HG03196 (cell line): ENCODE measurements around the gene CD37.
A peak's percentile ranks its signal among the peaks of the same experiment; 100 is the strongest.
"Not testable (repeated sequence)": the region's sequence is repeated elsewhere in the genome, so short reads cannot be mapped to it uniquely, and the experiment has no call there.

Experiments
- ATAC-seq: cut with Tn5 transposase; IDR thresholded peaks from one replicate; pipeline ENCODE4 v1.9.1; 2021; ENCODE audit not compliant: unreplicated experiment

CD37 gene, protein sequence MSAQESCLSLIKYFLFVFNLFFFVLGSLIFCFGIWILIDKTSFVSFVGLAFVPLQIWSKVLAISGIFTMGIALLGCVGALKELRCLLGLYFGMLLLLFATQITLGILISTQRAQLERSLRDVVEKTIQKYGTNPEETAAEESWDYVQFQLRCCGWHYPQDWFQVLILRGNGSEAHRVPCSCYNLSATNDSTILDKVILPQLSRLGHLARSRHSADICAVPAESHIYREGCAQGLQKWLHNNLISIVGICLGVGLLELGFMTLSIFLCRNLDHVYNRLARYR

DNA sequence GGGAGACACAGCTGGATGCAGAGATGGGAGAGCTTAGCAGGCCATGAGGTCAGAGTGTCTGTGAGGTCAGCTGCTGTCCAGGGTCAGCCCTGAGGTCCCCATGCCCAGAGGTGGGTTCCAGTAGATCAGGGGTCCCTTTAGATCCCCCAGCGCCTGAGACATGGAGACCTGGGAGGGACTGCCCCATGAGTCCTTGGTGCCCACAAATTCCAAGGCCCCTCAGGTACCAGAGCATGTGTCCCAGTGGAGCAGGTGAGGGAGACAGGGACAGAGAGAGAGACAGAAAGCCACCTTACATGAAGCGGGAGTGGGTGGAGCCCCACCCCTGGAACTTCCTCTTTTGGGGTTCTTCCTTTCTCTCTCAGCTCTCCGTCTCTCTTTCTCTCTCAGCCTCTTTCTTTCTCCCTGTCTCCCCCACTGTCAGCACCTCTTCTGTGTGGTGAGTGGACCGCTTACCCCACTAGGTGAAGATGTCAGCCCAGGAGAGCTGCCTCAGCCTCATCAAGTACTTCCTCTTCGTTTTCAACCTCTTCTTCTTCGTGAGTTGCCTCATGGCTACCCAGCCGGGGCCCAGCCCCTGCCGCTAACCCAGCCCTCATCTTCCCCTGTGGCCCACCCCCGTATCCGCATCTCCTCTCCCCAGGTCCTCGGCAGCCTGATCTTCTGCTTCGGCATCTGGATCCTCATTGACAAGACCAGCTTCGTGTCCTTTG is at the start of gene CD37:
CD37 (plus strand) TSS at position 336 of the 713 bp plus-strand sequence; CDS start at position 471, 135 bp downstream.
- ATAC-seq: no peak

DNA sequence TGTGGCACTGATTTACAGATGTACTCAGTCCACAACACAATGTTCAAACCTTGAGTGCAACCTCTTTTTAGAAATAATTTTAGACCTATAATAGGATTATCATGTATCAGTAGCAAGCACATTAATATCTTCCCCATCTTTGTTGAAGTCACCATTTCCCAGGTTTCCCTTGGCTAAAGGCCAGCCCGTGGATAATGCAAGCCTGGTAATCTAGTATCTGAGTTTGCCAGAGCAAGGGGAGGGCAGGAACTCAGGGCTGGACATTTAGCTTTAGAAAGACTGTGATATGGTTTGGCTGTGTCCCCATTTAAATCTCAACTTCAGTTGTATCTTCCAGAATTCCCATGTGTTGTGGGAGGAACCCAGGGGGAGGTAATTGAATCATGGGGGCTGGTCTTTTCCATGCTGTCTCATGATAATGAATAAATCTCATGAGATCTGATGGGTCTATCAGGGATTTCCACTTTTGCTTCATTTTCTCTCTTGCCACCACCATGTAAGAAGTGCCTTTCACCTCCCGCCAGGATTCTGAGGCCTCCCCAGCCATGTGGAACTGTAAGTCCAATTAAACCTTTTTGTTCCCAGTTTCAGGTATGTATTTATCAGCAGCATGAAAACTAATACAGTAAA is 48.0 kb upstream of the CD37 start:
- no peak for ATAC-seq

DNA sequence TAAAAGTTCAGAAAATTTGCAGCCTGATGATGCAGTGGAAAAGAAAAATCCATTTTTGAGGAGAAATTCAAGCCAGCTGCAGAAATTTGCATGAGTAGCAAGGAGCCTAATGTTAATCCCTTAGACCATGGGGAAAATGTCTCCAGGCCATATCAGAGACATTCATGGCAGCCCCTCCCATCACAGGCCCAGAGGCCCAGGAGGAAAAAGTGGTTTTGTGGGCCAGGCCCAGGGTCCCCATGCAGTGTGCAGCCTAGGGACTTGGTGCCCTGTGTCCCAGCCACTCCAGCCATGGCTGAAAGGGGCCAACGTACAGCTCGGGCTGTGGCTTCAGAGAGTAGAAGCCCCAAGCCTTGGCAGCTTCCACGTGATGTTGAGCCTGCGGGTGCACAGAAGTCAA is 47.0 kb upstream of the CD37 start:
- ATAC-seq: not testable (repeated sequence)

DNA sequence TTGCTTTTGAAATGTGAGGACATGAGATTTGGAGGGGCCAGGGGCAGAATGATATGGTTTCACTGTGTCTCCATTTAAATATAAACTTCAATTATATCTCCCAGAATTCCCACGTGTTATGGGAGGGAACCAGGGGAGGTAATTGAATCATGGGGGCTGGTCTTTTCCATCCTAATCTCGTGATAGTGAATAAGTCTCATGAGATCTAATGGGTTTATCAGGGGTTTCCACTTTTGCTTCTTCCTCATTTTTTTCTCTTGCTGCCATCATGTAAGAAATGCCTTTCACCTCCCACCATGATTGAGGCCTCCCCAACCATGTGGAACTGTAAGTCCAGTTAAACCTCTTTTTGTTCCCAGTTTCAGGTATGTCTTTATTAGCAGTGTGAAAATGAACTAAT is 45.9 kb upstream of the CD37 start:
- not testable (repeated sequence) for ATAC-seq

DNA sequence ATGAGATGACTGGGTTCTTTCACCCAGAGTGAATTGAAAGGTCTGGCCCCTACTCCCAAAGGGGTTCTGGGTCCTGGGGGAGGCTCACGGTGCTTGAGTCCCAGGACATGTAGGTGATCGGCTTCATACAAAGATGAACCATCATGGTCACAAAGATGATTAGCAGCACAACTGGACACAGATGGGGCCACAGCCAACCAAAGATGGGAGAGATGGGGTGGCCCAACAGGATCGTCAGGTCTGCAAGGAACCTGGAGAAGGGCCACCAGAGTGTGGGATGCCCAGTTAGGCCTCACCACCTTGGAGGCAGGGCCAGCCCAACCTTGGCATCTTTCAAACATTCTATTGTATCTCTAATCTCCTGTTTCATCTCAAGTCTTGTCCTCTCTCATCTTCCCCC is 44.7 kb upstream of the CD37 start:
- ATAC-seq: no peak

DNA sequence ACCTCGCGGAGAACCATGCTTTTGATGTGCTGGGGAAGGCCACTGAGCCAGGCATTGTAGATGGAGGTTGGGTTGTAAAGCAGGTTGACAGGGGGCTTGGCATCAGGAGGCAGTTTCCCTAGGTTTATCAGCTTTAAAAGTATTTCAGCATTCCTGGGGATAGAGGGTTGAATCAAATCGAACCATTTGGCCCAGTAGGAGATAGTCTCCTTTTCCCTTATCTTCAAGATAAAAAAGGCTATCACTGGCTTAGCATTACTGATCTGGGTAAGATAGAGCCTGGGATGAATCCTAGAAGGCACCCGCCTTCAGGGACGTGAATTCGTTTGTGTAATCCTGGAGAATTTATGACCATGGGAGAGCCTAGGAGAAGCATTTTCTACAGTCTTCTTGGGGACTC is 40.8 kb upstream of the CD37 start:
- ATAC-seq: no peak

DNA sequence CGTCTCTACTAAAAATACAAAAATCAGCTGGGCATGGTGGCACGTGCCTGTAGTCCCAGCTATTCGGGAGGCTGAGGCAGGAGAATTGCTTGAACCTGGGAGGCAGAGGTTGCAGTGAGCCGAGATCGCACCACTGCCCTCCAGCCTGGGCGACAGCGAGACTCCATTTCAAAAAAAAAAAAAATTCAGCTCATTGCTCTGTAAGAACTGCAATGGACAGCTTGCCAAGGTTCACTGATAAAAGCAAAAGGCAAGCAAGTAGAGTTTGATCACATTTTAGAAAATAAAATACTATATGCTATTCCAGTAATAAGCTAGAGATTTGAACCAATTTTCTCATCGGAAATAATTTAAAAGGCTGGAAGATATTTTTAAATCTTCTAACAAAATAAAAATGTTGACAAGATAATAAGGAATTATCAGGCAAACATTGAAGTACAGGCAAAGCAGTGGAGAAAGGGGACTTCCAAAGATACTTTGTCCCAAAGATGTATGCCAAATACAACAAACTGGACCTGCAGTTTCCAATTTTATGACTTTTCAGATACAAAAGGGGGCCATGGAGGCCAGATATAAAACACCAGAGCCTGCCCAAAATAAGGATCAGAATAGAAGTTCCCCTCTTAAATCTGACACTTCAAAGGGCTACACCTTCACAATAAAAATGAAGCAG is 39.9 kb upstream of the CD37 start:
- no peak for ATAC-seq

DNA sequence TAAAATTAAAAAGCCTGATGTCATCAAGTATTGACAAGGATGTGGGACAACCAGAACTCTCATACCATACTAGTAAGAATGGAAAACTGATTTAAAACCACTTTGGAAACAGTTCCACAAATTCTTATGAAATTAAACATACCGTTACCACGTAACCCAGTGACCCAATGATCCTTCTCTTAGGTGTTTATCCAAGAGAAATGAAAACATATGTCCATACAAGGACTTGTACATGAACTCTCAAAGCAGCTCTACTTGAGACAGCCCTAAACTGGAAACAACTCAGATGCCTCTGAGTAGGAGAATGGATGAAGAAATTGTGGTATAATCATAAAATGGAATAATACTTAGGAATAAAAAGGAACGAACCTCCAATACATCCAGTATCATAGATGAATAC is 37.8 kb upstream of the CD37 start:
- no peak for ATAC-seq

DNA sequence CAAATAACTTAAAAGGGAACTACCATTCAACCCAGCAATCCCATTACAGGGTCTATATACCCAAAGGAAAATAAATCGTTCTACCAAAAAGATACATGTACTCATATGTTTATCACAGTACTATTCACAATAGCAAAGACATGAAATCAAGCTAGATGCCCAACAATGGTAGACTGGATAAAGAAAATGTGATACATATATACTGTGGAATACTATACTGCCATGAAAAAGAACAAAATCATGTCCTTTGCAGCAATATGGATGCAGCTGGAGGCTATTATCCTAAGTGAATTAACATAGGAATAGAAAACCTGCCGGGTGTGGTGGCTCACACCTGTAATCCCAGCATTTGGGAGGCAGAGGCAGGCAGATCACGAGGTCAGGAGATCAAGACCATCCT is 36.6 kb upstream of the CD37 start:
- not testable (repeated sequence) for ATAC-seq

DNA sequence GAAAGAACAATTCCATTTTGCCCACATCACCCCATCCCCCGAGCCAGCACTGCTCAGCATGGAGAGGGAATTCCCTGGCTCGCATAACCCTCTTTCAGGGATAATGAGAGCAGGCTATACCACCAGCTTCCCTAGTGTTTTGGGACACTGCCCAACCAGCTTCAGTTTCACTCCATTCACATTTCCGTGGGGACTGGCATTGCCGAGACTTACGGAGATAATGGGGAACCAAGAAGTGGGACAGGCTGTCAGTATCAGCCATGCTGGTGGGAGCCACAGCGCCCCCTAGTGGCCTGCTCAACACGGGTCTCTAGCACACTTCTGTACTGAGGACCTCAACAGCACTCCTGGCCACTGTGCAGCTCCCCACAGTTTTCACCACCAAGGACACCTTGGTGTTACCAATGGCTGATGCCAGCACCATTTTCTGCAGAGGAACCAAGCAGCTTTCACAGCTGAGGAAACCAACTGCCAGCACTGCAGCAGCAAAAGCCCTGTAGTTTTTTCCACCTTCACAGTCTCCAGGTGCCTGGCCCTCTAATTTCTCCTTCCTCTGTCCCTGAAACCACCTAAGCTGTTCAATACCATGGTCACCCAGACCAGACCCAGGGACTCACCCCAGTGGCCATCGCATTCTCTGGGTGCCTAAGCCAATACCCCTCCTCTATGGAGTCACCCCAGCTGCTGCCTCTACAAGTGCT is 33.9 kb upstream of the CD37 start:
- ATAC-seq: peak; percentile 53

DNA sequence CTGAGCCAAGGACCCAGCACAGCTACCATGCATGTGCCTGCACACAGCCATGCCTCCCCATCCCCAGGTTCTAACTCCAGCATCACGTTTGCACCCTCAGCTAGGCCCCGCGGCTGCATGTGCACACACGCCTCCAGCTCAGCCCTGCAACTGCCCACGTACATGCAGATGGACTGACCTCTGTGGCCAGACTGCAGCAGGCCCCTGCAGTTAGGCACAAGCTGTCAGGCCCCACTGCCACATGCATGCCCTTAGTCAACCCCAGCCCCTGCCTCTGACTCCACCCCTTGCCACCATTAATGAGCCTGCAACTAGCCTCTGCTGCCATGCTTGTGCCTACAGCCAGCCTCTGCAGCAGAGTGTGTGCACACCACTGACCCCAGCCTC is 33.3 kb upstream of the CD37 start:
- no peak for ATAC-seq

DNA sequence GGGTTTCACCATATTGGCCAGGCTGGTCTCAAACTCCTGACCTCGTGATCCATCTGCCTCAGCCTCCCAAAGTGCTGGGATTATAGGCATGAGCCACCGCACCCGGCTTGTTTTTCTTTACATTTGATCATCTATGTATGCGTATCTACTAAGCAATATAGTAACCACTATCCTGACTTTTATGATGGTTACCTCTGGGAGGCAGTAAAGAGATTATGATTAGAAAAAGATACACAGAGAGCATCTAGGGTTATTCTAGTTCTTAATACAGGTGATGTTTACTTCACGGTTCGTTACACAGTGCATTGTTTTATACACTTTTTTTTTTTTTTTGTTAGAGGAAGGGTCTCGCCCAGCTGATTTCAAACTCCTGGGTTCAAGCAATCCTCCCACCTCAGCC is 28.5 kb upstream of the CD37 start:
- not testable (repeated sequence) for ATAC-seq

DNA sequence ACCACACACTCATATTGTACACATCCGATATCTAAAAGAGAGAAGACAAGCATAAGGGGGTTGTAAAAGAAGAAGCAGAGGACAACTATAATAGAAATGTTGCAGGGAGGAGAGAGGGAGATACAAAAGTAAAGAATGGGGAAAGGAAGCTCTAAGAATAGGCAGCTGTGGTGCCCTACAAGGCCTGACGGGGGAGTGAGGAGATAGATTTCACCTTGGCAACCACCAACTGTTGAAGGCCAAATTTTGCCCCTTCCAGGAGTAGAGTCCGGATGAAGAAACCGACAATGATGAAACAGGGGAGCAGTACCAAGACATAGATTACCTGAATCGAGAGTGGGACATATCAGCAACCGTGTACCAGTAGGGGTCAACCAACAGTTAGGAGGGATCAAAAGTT is 26.1 kb upstream of the CD37 start:
- ATAC-seq: no peak

DNA sequence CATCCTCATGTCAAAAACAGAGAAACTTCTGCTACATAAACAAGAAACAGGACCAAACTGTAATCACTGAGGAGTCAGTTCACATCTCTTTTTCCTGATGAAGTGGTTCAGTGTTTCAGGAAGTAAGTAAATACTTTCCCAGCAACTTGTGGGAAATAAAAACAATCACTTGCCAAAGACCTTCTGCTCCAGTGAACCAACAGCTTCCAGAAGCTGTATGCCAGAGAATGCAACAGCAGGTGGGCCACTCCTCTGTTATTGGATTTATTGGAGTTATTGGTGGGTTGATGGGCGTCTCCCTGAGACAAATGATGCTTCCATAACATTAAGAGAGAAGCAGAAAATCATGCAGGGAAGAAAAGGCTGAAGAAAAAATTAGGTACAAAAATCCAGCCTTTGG is 20.1 kb upstream of the CD37 start:
- no peak for ATAC-seq

DNA sequence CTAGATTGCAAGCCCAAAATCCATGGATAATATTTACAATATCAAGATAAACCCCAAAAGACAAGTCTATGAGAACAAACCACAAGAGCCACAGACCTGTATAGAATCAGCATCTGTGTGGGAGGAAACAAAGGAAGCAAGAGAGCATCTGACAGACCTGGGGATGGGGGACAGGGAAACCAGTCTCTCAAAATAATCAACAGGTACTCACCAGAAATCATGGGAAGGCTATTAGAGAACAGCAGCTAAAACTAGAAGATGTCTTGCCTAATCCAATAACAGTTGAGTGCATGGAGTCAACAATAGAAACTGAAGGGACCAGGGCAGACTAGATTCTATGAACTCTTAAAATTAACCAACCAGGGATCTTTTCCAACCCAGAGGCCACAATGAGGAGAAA is 18.9 kb upstream of the CD37 start:
- no peak for ATAC-seq

DNA sequence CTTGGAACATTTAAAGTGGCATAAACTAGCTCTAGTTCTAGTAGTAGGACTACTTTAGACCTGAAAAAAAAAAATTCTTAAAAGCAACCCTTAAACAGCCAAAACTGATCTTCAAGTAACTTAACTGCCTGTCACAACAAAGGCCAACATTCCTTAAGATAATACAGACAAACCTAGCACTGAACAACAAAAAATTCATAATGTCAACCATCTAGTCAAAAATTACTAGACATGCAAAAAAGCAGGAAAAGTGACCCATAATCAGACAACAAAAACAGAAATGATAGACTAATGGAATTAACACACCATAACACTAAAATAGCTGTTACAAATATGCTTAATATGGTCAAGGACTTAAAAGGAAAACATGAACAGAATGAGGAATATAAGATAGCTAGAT is 16.9 kb upstream of the CD37 start:
- ATAC-seq: no peak

DNA sequence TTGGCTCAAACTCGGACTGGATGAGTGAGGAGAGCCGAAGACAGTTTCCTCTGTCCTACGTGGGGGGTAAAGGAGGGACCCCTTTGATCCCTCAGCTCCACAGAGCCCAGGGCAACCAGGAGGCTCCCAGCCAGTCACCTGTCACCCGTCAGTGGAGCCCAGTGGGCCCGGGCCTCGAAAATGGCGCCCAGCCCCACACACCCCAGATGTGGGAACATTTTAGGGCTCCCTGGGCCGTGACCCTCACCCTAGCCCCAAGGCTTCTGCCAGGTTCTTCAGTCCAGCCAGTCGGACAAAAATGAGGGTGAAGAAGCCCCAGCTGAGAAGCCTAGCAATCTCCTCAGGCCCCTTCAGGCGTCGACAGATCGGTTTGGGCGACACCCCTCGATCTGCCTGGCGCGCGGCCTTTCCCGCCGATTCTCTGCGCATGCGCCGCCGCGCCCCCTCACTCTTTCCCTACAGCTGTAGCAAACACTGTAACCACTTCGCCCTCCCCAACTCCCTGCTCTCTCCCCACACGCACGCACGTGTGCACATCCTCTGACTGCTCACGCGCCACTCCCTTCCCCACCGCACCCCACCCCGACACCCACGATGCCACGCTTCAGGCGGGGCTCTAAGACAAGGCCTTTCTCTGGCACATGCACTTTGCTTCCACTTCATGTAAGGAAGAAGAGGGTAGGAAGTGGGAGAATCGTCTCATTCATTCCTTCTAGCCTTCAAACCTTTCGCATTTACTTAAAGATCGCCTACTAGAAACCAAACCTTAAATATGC is 10.2 kb upstream of the CD37 start, which contains the start of gene SLC6A16:
SLC6A16 (minus strand) TSS at position 391 of the 776 bp plus-strand sequence. CDS start 13,844 bp downstream, outside the sequence.
- no peak for ATAC-seq

DNA sequence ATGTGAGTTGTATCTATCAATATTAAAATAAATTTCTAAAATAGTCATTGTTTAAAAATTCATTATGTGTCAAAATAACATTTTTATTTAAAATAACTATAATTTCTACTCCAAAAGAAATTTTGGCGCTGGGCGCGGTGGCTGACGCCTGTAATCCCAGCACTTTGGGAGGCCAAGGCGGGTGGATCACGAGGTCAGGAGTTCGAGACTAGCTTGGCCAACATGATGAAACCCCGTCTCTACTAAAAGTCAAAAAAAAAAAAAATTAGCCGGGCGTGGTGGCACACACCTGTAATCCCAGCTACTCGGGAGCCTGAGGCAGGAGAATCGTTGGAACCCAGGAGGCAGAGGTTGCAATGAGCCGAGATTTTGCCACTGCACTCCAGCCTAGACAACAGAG is 9.4 kb upstream of the CD37 start:
- ATAC-seq: not testable (repeated sequence)

DNA sequence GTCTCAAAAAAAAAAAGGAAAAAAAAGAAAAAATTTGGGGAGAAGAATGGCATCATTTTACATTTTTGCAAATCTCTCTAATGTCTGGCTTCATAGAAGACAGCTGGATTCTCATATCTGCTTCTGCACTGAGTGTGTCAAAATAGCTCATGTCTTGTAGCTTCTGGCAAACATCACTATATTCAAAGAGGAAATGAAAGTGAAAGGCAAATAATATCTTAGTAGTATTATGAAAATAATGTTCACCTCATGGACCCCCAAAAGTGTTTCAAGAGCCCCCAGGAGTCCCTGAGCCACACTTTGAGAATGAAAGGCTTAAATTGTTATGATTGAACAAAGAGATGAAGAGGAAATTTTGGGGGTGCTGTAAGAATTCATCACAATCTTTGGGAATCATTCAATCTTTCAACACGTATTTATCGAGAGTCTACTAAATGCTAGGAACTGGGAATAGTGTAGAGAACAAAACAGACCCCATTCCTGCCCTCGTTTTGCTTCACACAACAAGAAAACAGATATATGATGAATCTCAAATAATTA is 9.0 kb upstream of the CD37 start:
- no peak for ATAC-seq
